NK-92 (cell line): ENCODE data around the gene HDAC10.

Source experiments
- DNase-seq: peaks from one replicate; lab custom pipeline; 2025; ENCODE audit not compliant: unreplicated experiment; lab: John Stamatoyannopoulos, UW

HDAC10 gene

GRCh38 chr22:50219800-50220602 is 31.1 kb downstream of the HDAC10 start:
- DNase-seq: no peak

GRCh38 chr22:50218996-50219727 is 31.9 kb downstream of the HDAC10 start:
- DNase-seq: no peak

GRCh38 chr22:50218153-50218995 is 32.7 kb downstream of the HDAC10 start:
- no peak for DNase-seq

GRCh38 chr22:50217543-50218152 is 33.4 kb downstream of the HDAC10 start:
- no peak for DNase-seq

- DNase-seq: no peak
Measured at GRCh38 chr22:50216684-50217520, 34.2 kb downstream of the HDAC10 start.

- DNase-seq: no peak
Measured at GRCh38 chr22:50216055-50216683, 34.9 kb downstream of the HDAC10 start.

- no peak for DNase-seq
Measured at GRCh38 chr22:50215297-50216054, 35.6 kb downstream of the HDAC10 start.

GRCh38 chr22:50213263-50213662 is 37.8 kb downstream of the HDAC10 start:
- DNase-seq: no peak

- no peak for DNase-seq
Measured at GRCh38 chr22:50211147-50211546, 39.9 kb downstream of the HDAC10 start.

GRCh38 chr22:50210378-50211139 is 40.5 kb downstream of the HDAC10 start:
- DNase-seq: no peak

GRCh38 chr22:50209893-50210292 is 41.2 kb downstream of the HDAC10 start:
- DNase-seq: no peak

GRCh38 chr22:50208939-50209892 is 41.8 kb downstream of the HDAC10 start:
- no peak for DNase-seq

- no peak for DNase-seq
Measured at GRCh38 chr22:50208430-50208938, 42.6 kb downstream of the HDAC10 start.

- no peak for DNase-seq
Measured at GRCh38 chr22:50207383-50208140, 43.5 kb downstream of the HDAC10 start.

- no peak for DNase-seq
Measured at GRCh38 chr22:50206599-50206998, 44.5 kb downstream of the HDAC10 start.
